ENCODE results near the gene CLK1. TPM values are rescaled to one million over a fixed set of nuclear protein-coding genes. Genes with fewer than 3 reads are reported as not detected.
A peak's percentile ranks its signal among the peaks of the same experiment; 100 is the strongest.
"Not testable (repeated sequence)": the region's sequence is repeated elsewhere in the genome, so short reads cannot be mapped to it uniquely, and the experiment has no call there.

CLK1 gene
- total RNA-seq, 1 donor from 2014 or later: 106 TPM

DNA sequence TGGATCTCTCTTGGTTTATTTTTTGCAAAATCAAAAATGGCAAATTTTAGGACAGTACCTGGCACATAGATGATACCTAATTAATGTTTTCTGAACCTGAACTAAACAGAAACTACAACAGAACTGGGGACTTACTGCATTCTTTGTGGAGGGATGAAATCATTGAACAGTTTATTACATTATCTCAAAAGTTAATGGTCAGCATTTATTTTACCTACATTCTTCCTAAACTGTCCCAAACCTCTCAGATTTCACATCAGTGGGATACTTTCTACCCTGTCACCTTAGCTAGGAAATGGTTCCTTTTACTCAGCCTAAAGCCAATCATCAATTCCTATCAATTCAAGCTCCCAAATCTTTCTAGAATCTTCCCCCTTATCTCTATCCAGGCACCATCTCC lies 35.0 kb upstream of the CLK1 start:
- Mint-ChIP-seq H3K4me3 (no peak overlapping the region), H3K27ac (no peak overlapping the region), H3K9me3 (no peaks in the 10 kb centered on the region), H3K27me3 (no peaks in the 10 kb centered on the region), H3K36me3 (peaks cover 21% of the 10 kb centered on the region), H3K4me1 (ENCODE audit: unreplicated experiment) (peaks cover 4% of the 10 kb centered on the region)
- no peak for DNase-seq (ENCODE audit: extremely low spot score, unreplicated experiment)
- TF ChIP-seq, protein P1, sequence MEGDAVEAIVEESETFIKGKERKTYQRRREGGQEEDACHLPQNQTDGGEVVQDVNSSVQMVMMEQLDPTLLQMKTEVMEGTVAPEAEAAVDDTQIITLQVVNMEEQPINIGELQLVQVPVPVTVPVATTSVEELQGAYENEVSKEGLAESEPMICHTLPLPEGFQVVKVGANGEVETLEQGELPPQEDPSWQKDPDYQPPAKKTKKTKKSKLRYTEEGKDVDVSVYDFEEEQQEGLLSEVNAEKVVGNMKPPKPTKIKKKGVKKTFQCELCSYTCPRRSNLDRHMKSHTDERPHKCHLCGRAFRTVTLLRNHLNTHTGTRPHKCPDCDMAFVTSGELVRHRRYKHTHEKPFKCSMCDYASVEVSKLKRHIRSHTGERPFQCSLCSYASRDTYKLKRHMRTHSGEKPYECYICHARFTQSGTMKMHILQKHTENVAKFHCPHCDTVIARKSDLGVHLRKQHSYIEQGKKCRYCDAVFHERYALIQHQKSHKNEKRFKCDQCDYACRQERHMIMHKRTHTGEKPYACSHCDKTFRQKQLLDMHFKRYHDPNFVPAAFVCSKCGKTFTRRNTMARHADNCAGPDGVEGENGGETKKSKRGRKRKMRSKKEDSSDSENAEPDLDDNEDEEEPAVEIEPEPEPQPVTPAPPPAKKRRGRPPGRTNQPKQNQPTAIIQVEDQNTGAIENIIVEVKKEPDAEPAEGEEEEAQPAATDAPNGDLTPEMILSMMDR (conservative IDR thresholded peaks at IDR 0.05): no peak

DNA sequence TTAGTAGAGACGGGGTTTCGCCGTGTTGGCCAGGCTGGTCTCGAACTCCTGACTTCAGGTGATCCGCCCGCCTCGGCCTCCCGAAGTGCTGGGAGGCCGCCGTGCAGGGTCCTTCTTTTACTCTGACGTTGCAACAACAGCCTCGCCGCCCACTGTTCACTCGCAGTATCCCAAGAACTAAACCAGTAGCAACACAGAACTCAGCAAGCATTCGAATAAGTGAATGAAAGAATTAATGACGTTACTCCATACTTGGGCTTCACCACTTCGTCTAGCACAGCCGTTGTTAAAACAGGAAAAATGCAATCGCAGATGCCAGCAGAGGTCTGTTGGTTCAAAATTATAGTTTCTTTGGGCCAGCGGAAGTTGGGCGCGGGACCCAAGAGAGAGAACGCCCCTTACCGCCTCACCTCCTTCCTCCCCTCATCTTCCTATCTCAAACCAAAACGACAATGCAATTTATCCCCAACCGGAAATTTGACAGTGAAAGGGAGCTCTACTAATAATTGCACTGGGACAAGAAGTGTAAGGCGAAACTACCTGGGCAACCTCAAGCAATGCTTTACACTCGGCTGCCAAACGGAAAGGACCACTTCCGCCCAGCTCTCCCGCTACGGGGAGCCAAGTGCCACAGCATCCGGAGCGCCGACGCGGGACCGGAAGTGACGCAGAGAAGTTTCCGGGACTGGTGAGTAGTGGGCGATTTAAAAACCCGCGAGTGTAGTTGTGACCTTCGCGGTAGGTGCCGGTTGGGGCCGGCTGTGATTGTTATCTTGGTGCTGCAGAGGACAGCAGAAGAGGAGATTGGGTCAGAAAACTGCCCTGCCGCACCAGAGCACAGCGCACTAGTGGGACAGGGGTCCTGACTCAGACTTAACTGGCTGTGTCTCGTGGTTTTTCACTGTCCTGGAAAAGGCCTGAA lies 24.5 kb upstream of the CLK1 start, which contains the start of the genes NIF3L1 and PPIL3:
TSS of gene NIF3L1 (plus strand) at position 668 of the 922 bp plus-strand sequence. CDS start 2,573 bp downstream, outside the sequence.
TSS of gene PPIL3 (minus strand) at position 374 of the 922 bp plus-strand sequence. CDS start 1,462 bp downstream, outside the sequence.
- H3K4me3 Mint-ChIP-seq: peak within 1 kb of the TSS; percentile 98
- H3K27me3 Mint-ChIP-seq: no peaks in the 10 kb centered on the region
- H3K4me1 Mint-ChIP-seq (ENCODE audit: unreplicated experiment): peaks cover 23% of the 10 kb centered on the region
- peak within 1 kb of the TSS; percentile 100 for H3K27ac Mint-ChIP-seq
- peaks cover 14% of the 10 kb centered on the region for H3K36me3 Mint-ChIP-seq
- TF ChIP-seq, protein P1 (conservative IDR thresholded peaks at IDR 0.05): no peak
- DNase-seq (ENCODE audit: extremely low spot score, unreplicated experiment): peak; percentile 96
- H3K9me3 Mint-ChIP-seq: no peaks in the 10 kb centered on the region

DNA sequence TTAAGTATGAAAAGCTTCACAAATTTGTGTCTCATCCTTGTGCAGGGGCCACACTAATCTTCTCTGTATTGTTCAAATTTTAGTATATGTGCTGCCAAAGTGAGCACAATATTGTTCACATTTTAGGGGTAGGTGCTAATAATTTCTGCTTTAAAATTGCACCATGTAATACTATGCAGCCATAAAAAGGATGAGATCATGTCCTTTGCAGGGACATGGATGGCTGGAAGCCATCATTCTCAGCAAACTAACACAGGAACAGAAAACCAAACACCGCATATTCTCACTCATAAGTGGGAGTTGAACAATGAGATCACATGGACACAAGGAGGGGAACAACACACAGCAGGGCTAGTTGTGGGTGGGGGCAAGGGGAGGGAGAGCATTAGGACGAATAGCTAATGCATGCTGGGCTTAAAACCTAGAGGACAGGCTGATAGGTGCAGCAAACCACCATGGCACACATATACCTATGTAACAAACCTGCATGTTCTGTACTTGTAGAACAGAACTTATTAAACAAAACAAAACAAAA lies 17.3 kb upstream of the CLK1 start:
- H3K27me3 Mint-ChIP-seq; H3K9me3 Mint-ChIP-seq; H3K4me3 Mint-ChIP-seq; H3K27ac Mint-ChIP-seq; H3K4me1 Mint-ChIP-seq (ENCODE audit: unreplicated experiment); DNase-seq (ENCODE audit: extremely low spot score, unreplicated experiment); H3K36me3 Mint-ChIP-seq: not testable (repeated sequence)

DNA sequence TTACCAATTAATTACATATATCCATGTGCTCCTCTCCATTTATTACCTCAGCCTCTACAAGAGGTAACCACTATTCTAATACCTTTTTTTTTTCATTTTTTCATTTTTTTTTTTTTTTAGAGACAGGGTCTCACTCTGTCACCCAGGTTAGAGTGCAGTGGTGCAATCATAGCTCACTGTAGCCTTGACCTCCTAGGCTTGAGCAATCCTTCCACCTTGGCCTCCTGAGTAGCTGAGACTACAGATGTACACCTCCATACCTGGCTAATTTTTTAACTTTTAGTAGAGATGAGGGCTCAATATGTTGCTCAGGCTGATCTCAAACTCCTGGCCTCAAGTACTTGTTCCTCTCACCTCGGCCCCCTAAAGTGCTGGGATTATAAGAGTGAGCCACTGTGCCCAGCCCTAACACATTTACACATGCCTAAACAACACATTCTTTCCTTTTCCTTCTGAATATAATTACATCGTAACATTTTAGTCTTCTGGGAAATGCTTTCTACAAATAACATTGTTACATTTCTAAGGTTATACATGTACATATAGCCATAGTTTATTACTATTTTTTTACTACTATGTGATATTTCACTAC lies 13.9 kb upstream of the CLK1 start:
- no peaks in the 10 kb centered on the region for H3K9me3 Mint-ChIP-seq
- no peaks in the 10 kb centered on the region for H3K27me3 Mint-ChIP-seq
- H3K36me3 Mint-ChIP-seq: peaks cover 9% of the 10 kb centered on the region
- TF ChIP-seq, protein P1 (conservative IDR thresholded peaks at IDR 0.05): no peak
- no peak overlapping the region for H3K27ac Mint-ChIP-seq
- no peaks in the 10 kb centered on the region for H3K4me1 Mint-ChIP-seq (ENCODE audit: unreplicated experiment)
- DNase-seq (ENCODE audit: extremely low spot score, unreplicated experiment): no peak
- H3K4me3 Mint-ChIP-seq: no peak overlapping the region

- no peaks in the 10 kb centered on the region for H3K27me3 Mint-ChIP-seq
- no peak for DNase-seq (ENCODE audit: extremely low spot score, unreplicated experiment)
- no peaks in the 10 kb centered on the region for H3K4me1 Mint-ChIP-seq (ENCODE audit: unreplicated experiment)
- TF ChIP-seq, protein P1 (conservative IDR thresholded peaks at IDR 0.05): no peak
- no peaks in the 10 kb centered on the region for H3K9me3 Mint-ChIP-seq
- H3K36me3 Mint-ChIP-seq: peaks cover 9% of the 10 kb centered on the region
- H3K4me3 Mint-ChIP-seq: no peak overlapping the region
- H3K27ac Mint-ChIP-seq: no peak overlapping the region
These were observed 13.0 kb upstream of the CLK1 start for GRCh38 chr2:200877443-200877842.
